ENCODE results near the gene TCF12. TPM values are rescaled to one million over a fixed set of nuclear protein-coding genes. Genes with fewer than 3 reads are reported as not detected.

TCF12 gene
- total and polyA plus RNA-seq, 2 of the 8 experiments (the other 6 are each of a cell fraction or from before 2014, with no cell fraction given), result 85.8 to 101 TPM

DNA sequence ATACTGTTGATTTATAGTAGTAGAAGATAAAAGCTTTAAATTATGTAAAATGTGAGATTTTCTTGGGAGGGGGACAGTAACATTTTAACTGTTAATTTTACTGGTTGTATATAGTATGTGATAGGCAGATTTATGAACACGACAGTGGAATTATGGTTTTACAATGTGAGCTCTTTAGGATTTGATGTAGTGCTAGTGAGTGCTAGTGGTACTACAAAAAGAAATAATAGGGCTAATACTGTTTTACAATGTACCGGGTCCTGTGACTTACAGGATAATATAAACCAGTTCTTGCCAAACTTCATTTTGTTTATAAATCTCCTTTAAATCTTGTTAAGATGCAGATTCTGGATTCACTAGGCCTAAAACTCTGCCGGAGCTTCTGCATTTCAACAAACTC lies 165.7 kb downstream of the TCF12 start:
- CTCF ChIA-PET (ENCODE audit: partially characterized antibody), result no interaction called here
- H3K9ac ChIP-seq (replicated peaks in 1 of 4; ENCODE audit: extremely low read depth in 1 of 4, low read depth in 3 of 4, low read length in 3 of 4), result no peak overlapping the region
- no peak overlapping the region for H3K56ac ChIP-seq (replicated peaks; ENCODE audit: insufficient read length, low read depth, low read length)
- H4K8ac ChIP-seq (ENCODE audit: extremely low read depth, insufficient read depth, low read length), result no peak overlapping the region
- no peaks in the 10 kb centered on the region for H3K36me3 ChIP-seq (ENCODE audit: control insufficient read depth in 2 of 4, insufficient read depth in 4 of 4, low read length in 3 of 4)
- H2BK15ac ChIP-seq (ENCODE audit: low read length), result no peak overlapping the region
- no peak overlapping the region for H3K23ac ChIP-seq (ENCODE audit: insufficient read length)
- H3K14ac ChIP-seq (ENCODE audit: insufficient read length), result no peak overlapping the region
- no peaks in the 10 kb centered on the region for H3K79me1 ChIP-seq (ENCODE audit: low read depth, low read length)
- no peaks in the 10 kb centered on the region for H3K27me3 ChIP-seq (replicated peaks in 1 of 4; ENCODE audit: control insufficient read depth in 3 of 4, extremely low read depth in 1 of 4, insufficient read depth in 3 of 4, low read length in 3 of 4)
- no peak for FAIRE-seq
- peaks cover 0 to 3% (median 1%) of the 10 kb centered on the region in 4 experiments; a peak in 3 of 7 replicates for H3K4me1 ChIP-seq (replicated peaks in 1 of 4; ENCODE audit: control insufficient read depth in 3 of 4, insufficient read depth in 4 of 4, low read length in 3 of 4)
- no peak overlapping the region for H3K4me3 ChIP-seq (ENCODE audit: extremely low read depth in 1 of 4, insufficient read depth in 2 of 4, low read depth in 3 of 4, low read length in 4 of 4)
- no peak overlapping the region for H2BK120ac ChIP-seq (replicated peaks; ENCODE audit: low read depth, low read length)
- H3K18ac ChIP-seq (ENCODE audit: extremely low read depth, low read length), result no peak overlapping the region
- H2BK12ac ChIP-seq (ENCODE audit: low read depth, low read length), result no peak overlapping the region
- POLR2A ChIA-PET (ENCODE audit: partially characterized antibody), result interaction anchor here (0.5 kb wide), 1 partner anchor 115 kb away, joined by 3 read pairs; no protein-coding TSS in a partner anchor
- H2BK5ac ChIP-seq (ENCODE audit: low read depth, low read length), result no peak overlapping the region
- no peak for DNase-seq (ENCODE audit: low read depth in 1 of 2, low spot score in 2 of 2)
- H4K20me1 ChIP-seq (replicated peaks in 1 of 2; ENCODE audit: control insufficient read depth in 1 of 2, insufficient read depth in 2 of 2, low read length in 2 of 2), result no peaks in the 10 kb centered on the region
- peaks cover 0 to 57% of the 10 kb centered on the region in 2 experiments; a peak in 2 of 4 replicates for H3K79me2 ChIP-seq (ENCODE audit: control insufficient read depth in 1 of 2, insufficient read depth in 2 of 2, low read length in 2 of 2)
- no peak overlapping the region for H3K4me2 ChIP-seq (ENCODE audit: insufficient read depth in 1 of 2, low read depth in 2 of 2, low read length in 2 of 2)
- no peak overlapping the region for H2AK5ac ChIP-seq (ENCODE audit: low read depth, low read length)
- H2AFZ ChIP-seq (ENCODE audit: low read length), result no peak overlapping the region
- no peaks in the 10 kb centered on the region for H3K9me3 ChIP-seq (ENCODE audit: insufficient read depth in 2 of 2, low read depth in 1 of 2, low read length in 1 of 2)
- no peak overlapping the region for H2BK20ac ChIP-seq (ENCODE audit: low read length)
- H4K91ac ChIP-seq (replicated peaks; ENCODE audit: insufficient read length, low read length), result no peak overlapping the region
- no peak overlapping the region for H4K5ac ChIP-seq (ENCODE audit: insufficient read length, low read depth, low read length)
- H3K23me2 ChIP-seq (ENCODE audit: low read depth, low read length), result no peaks in the 10 kb centered on the region
- 65% methylated on average over 3 of the region's 3 CpGs; no CpG with 5 or more reads in 1 of the 2 experiments for WGBS, 2 experiments (ENCODE audit: extremely low coverage in 1 of 2, insufficient coverage in 1 of 2, insufficient read length in 1 of 2, insufficient replicate concordance in 2 of 2, low coverage in 1 of 2, low lambda C conversion rate in 2 of 2, missing lambda C conversion rate in 1 of 2)
- no peak overlapping the region for H3K4ac ChIP-seq (replicated peaks; ENCODE audit: insufficient read length, low read depth, low read length)
- H3K27ac ChIP-seq (ENCODE audit: low read depth, low read length), result no peak overlapping the region
- TF ChIP-seq RNF2 (IDR thresholded peaks at IDR 0.05; ENCODE audit: borderline replicate concordance, low read depth, low read length, missing control alignments, poor library complexity, severe bottlenecking) (no peak), SP1 (IDR thresholded peaks at IDR 0.05; ENCODE audit: low read depth, low read length) (no peak), HDAC2 (IDR thresholded peaks at IDR 0.05; ENCODE audit: borderline replicate concordance in 1 of 2, low read depth in 2 of 2, low read length in 2 of 2) (no peak), HDAC6 (IDR thresholded peaks at IDR 0.05; ENCODE audit: low read depth, low read length) (no peak), RFX5 (IDR thresholded peaks at IDR 0.05; ENCODE audit: borderline replicate concordance, low read depth, low read length) (no peak), EGR1 (IDR thresholded peaks at IDR 0.05; ENCODE audit: borderline replicate concordance, low read depth, low read length) (no peak), ASH2L (IDR thresholded peaks at IDR 0.05; ENCODE audit: low read length) (no peak), POLR2A (IDR thresholded peaks at IDR 0.05; ENCODE audit: control extremely low read depth in 1 of 2, low read depth in 2 of 2, low read length in 2 of 2) (no peak), JUN (IDR thresholded peaks at IDR 0.05; ENCODE audit: low read depth, low read length) (no peak), SP2 (IDR thresholded peaks at IDR 0.05; ENCODE audit: low read length) (no peak), SRF (IDR thresholded peaks at IDR 0.05; ENCODE audit: low read depth, low read length) (no peak), POU5F1 (IDR thresholded peaks at IDR 0.05; ENCODE audit: low read depth, low read length) (no peak), GABPA (IDR thresholded peaks at IDR 0.05; ENCODE audit: borderline replicate concordance, insufficient read depth, low read length) (no peak), TEAD4 (IDR thresholded peaks at IDR 0.05; ENCODE audit: low read depth, low read length) (no peak), TAF1 (IDR thresholded peaks at IDR 0.05; ENCODE audit: low read depth, low read length) (no peak)
